ENCODE results near the gene GRIK4. TPM values are rescaled to one million over a fixed set of nuclear protein-coding genes. Genes with fewer than 3 reads are reported as not detected.

GRIK4 gene
- polyA plus RNA-seq, 1 experiment, result not detected

DNA sequence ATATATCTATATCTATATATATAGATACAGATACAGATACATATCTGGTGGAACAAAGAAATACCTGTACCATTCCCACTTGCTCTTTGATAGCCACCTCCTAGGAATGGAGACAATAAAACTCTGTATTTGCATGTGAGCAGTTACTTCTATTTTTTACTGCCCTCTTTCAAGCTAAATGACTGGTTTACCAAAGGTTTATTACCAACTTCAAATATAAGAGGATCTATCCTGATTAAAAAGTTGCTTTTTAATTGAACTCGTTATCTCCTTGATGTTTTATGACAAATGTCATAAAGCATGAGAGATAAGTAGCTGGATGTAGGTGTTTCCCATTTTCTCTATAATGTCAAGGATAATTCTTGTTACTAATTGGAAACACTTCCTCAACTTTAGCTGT is 21.7 kb upstream of the GRIK4 start:
- Histone ChIP-seq H3K27me3 (ENCODE audit: control insufficient read depth, insufficient read depth, low read length) (no peaks in the 10 kb centered on the region), H3K36me3 (ENCODE audit: control insufficient read depth, insufficient read depth, low read length) (peaks cover 4% of the 10 kb centered on the region), H3K4me3 (ENCODE audit: low read depth, low read length) (no peak overlapping the region)
- DNase-seq (ENCODE audit: low read depth), result no peak
- TF ChIP-seq, protein P1, sequence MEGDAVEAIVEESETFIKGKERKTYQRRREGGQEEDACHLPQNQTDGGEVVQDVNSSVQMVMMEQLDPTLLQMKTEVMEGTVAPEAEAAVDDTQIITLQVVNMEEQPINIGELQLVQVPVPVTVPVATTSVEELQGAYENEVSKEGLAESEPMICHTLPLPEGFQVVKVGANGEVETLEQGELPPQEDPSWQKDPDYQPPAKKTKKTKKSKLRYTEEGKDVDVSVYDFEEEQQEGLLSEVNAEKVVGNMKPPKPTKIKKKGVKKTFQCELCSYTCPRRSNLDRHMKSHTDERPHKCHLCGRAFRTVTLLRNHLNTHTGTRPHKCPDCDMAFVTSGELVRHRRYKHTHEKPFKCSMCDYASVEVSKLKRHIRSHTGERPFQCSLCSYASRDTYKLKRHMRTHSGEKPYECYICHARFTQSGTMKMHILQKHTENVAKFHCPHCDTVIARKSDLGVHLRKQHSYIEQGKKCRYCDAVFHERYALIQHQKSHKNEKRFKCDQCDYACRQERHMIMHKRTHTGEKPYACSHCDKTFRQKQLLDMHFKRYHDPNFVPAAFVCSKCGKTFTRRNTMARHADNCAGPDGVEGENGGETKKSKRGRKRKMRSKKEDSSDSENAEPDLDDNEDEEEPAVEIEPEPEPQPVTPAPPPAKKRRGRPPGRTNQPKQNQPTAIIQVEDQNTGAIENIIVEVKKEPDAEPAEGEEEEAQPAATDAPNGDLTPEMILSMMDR (IDR thresholded peaks at IDR 0.05; ENCODE audit: insufficient read depth, low read depth, low read length), result no peak
- CTCF ChIA-PET, result interaction anchor here (0.6 to 1.3 kb wide), 6 partner anchors 9 to 154 kb away, joined by 3 to 4 read pairs (median 3); partner anchors contain the start of gene GRIK4
- POLR2A ChIA-PET, result no interaction called here

DNA sequence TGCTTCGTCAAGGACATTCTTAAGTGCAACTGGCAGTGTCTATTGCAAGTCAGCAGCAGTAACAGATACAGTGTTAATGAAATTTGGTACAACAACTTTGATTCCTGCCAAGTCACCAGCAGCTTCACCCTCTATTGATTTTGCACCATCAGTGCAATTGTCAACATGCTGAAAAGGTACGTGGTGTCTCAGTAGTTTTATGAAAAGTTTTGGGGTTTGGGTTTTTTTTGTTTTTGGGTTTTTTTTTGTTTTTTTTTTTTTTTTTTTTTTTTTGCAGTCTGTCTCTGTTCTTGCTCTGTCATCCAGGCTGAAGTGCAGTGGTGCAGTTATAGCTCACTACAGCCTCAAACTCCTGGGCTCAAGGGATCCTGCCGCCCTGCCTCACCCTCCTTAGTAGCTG is 19.1 kb upstream of the GRIK4 start:
- Histone ChIP-seq H3K4me3 (ENCODE audit: low read depth, low read length) (no peak overlapping the region), H3K27me3 (ENCODE audit: control insufficient read depth, insufficient read depth, low read length) (no peaks in the 10 kb centered on the region), H3K36me3 (ENCODE audit: control insufficient read depth, insufficient read depth, low read length) (no peaks in the 10 kb centered on the region; the same call in 1 of the 2 replicates)
- ChIA-PET CTCF (interaction anchor here (0.7 kb wide), 1 partner anchor 433 kb away, joined by 3 read pairs; no protein-coding TSS in a partner anchor), POLR2A (no interaction called here)
- DNase-seq (ENCODE audit: low read depth), result no peak
- TF ChIP-seq, protein P1 (IDR thresholded peaks at IDR 0.05; ENCODE audit: insufficient read depth, low read depth, low read length), result no peak

DNA sequence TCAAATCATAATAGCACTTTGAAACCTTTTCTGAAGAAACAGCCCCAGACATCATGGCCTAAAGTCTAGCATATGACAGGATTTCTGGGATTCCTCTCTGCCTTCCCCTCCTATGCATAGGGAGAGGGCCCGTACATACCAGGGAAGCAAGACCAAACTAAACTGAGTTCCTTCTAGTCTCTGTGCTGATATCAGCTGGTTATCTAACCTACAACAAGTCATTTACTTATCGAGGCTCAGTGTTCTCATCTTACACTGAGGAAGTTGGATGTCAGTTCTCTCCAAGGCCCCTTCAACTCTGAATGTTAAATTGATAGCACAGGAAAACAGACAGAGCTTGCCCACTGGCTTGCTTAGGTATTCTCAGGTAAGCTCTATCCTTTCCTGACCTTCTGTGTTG is 17.0 kb upstream of the GRIK4 start:
- Histone ChIP-seq H3K27me3 (ENCODE audit: control insufficient read depth, insufficient read depth, low read length) (no peaks in the 10 kb centered on the region), H3K36me3 (ENCODE audit: control insufficient read depth, insufficient read depth, low read length) (no peaks in the 10 kb centered on the region), H3K4me3 (ENCODE audit: low read depth, low read length) (no peak overlapping the region)
- ChIA-PET CTCF (interaction anchor here (0.9 to 1.4 kb wide), 3 partner anchors 15 to 190 kb away, joined by 3 to 4 read pairs (median 3); partner anchors contain the start of gene GRIK4), POLR2A (no interaction called here)
- no peak for DNase-seq (ENCODE audit: low read depth)
- TF ChIP-seq, protein P1 (IDR thresholded peaks at IDR 0.05; ENCODE audit: insufficient read depth, low read depth, low read length), result no peak

DNA sequence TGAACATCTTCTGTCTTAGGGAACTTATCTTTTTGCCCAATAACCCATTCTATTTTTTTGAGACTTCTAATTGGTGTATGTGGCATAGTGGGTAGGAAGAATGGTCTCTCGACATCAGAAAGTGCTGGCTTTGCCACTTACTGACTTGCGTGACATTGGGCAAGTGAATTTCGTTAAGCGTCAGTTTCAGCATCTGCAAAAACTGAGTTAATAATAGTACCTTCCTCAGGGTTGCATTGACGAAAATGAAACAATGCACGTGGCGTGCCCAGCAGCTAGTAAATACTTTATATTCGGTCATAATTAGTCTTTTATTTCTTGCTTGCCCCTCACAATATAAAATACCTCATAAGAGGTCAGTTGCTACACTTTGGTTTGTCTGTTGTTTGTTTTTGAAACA is 12.5 kb upstream of the GRIK4 start:
- CTCF ChIA-PET, result no interaction called here
- DNase-seq (ENCODE audit: low read depth), result no peak
- POLR2A ChIA-PET, result no interaction called here

DNA sequence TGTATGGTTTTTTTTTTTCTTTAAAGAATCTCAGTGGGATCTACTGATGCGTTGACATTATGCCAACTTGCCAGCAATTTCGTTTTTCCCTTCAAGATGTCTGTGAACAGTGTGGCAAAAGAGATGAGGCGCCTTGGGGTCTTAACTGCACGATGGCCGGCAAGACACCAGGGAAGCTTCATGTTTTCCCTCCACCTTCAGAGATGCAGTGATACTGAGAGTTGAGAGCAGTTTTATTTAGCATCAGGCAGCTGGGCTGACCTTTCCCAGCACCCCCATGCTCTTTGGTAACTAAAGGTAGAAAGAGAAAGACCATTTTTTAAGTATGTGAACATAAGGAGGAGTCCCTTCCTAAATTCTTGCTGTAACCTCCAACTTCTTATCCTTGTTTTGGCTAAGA is 11.7 kb upstream of the GRIK4 start:
- POLR2A ChIA-PET, result no interaction called here
- DNase-seq (ENCODE audit: low read depth), result no peak
- TF ChIP-seq, protein P1 (IDR thresholded peaks at IDR 0.05; ENCODE audit: insufficient read depth, low read depth, low read length), result no peak
- H3K27me3 ChIP-seq (ENCODE audit: control insufficient read depth, insufficient read depth, low read length), result no peaks in the 10 kb centered on the region
- no peak overlapping the region for H3K4me3 ChIP-seq (ENCODE audit: low read depth, low read length)
- CTCF ChIA-PET, result interaction anchor here (0.6 to 4.1 kb wide), 5 partner anchors 11 to 185 kb away, joined by 3 to 29 read pairs (median 7); partner anchors contain the start of gene GRIK4
- H3K36me3 ChIP-seq (ENCODE audit: control insufficient read depth, insufficient read depth, low read length), result no peaks in the 10 kb centered on the region

More for the DNA sequence above, 12.5 kb upstream of the GRIK4 start:
- H3K36me3 ChIP-seq (ENCODE audit: control insufficient read depth, insufficient read depth, low read length), result no peaks in the 10 kb centered on the region
- no peaks in the 10 kb centered on the region for H3K27me3 ChIP-seq (ENCODE audit: control insufficient read depth, insufficient read depth, low read length)
- TF ChIP-seq, protein P1 (IDR thresholded peaks at IDR 0.05; ENCODE audit: insufficient read depth, low read depth, low read length), result no peak
- no peak overlapping the region for H3K4me3 ChIP-seq (ENCODE audit: low read depth, low read length)

All from BJ (cell line).